ENCODE results near the gene PAK1IP1.

- no peak for TF ChIP-seq EZH2 (IDR thresholded peaks at IDR 0.05; ENCODE audit: insufficient read depth, poor library complexity, severe bottlenecking)
- TF ChIP-seq EZH2phosphoT487 (IDR thresholded peaks at IDR 0.05; ENCODE audit: insufficient read depth, low read depth), result no peak
These were observed 48.7 kb downstream of the PAK1IP1 start for GRCh38 chr6:10743515-10743914.

All from GM23248 (cell line).